Esophagus muscularis mucosa (tissue), 4 donors: ENCODE data around the gene ETAA1. TPM values are rescaled to one million over a fixed set of nuclear protein-coding genes. Genes with fewer than 3 reads are reported as not detected.
A peak's percentile ranks its signal among the peaks of the same experiment; 100 is the strongest.

Source experiments
- DNase-seq: peaks from one replicate; pipeline ENCODE4 v3.0.0-alpha.2; 2017; ENCODE audit errors: extremely low spot score
- H3K27ac ChIP-seq, 4 donors: fragments of 200-600 bp; sonication (generic); replicated peaks in 1 of 4; 1 replicate in 3 of 4; 2 replicates in 1 of 4; pipeline ENCODE4 v1.5.1; 2016 to 2019; ENCODE audit warnings: mild to moderate bottlenecking in 1 of 4
- H3K27me3 ChIP-seq, 4 donors: fragments of 200-600 bp; sonication (generic); one replicate each; pipeline versions ENCODE4 v1.5.1 to v1.6.0; 2016 to 2019
- H3K36me3 ChIP-seq, 4 donors: fragments of 200-600 bp; sonication (generic); one replicate each; pipeline ENCODE4 v1.5.1; 2016 to 2019
- H3K4me1 ChIP-seq, 4 donors: fragments of 200-600 bp; sonication (generic); one replicate each; pipeline ENCODE4 v1.5.1; 2016 to 2019
- H3K4me3 ChIP-seq, 4 donors: fragments of 200-600 bp; sonication (generic); 1 replicate in 2 of 4; 2 replicates in 2 of 4; pipeline ENCODE4 v1.5.1; 2016 to 2019; ENCODE audit warnings: mild to moderate bottlenecking in 4 of 4, moderate library complexity in 1 of 4
- H3K9me3 ChIP-seq, 4 donors: fragments of 200-600 bp; sonication (generic); 1 replicate in 3 of 4; 2 replicates in 1 of 4; pipeline ENCODE4 v1.5.1; 2016 to 2019
- EP300 ChIP-seq: sonication (generic); formaldehyde crosslinking; IDR thresholded peaks from one replicate; pipeline ENCODE4 v1.6.1; 2017; ENCODE audit warnings: antibody characterized with exemption
- POLR2A ChIP-seq: fragments of 450-650 bp; IDR thresholded peaks from one replicate; pipeline ENCODE4 v1.6.1; 2017; ENCODE audit warnings: antibody characterized with exemption, moderate library complexity, mild to moderate bottlenecking, low read depth
- POLR2AphosphoS5 ChIP-seq, 2 donors: sonication (generic); formaldehyde crosslinking; IDR thresholded peaks; one replicate each; pipeline ENCODE4 v1.6.1; 2017; ENCODE audit warnings: antibody characterized with exemption in 2 of 2
- WGBS: methylation state at CpG from one replicate; pipeline ENCODE4 v1.1.5; 2018; 5-methylcytosine and 5-hydroxymethylcytosine counted together
- intact Hi-C: fragments of 100-400 bp; cut with DNase I; formaldehyde crosslinking; loops from one replicate; pipeline ENCODE4 v1.15.1; 2023
- total RNA-seq, 4 donors: library from RNA; depleted of rRNA; stranded (reverse); fragments of >200 nt; gene quantifications; one replicate each; pipeline versions ENCODE4 v1.1.0 to v1.2.1, GENCODE V29; 2016
- TF ChIP-seq, protein P1 (sequence below), 3 experiments: fragments of 200-600 bp in 2 of 3; fragments of 450-650 bp in 1 of 3; sonication (generic) in 2 of 3; IDR thresholded peaks; one replicate each; pipeline ENCODE4 v1.5.1; 2017 to 2019; ENCODE audit warnings: antibody characterized with exemption in 3 of 3, mild to moderate bottlenecking in 2 of 3, moderate library complexity in 1 of 3

The ETAA1 gene
- total RNA-seq, 4 donors from 2014 or later, result 10.4 to 19.5 (median 14.2) TPM

GRCh38 chr2:67389788-67390187 is 7.3 kb upstream of the ETAA1 start:
- H3K4me1 ChIP-seq, result peaks cover 0 to 26% (median 22%) of the 10 kb centered on the region in 4 donors
- no peak for DNase-seq
- intact Hi-C loops, result loop anchor here (5.0 to 10.0 kb wide), 2 partner anchors 255 to 962 kb away; no protein-coding TSS in a partner anchor
- H3K4me3 ChIP-seq, result no peak overlapping the region
- H3K27me3 ChIP-seq, result no peaks in the 10 kb centered on the region
- H3K36me3 ChIP-seq, result no peaks in the 10 kb centered on the region
- no peaks in the 10 kb centered on the region for H3K9me3 ChIP-seq
- H3K27ac ChIP-seq, result peak overlapping the region; percentile 48 to 67 (median 64)
- TF ChIP-seq POLR2A (no peak), POLR2AphosphoS5 (IDR thresholded peaks at IDR 0.05) (no peak), EP300 (no peak)

DNA sequence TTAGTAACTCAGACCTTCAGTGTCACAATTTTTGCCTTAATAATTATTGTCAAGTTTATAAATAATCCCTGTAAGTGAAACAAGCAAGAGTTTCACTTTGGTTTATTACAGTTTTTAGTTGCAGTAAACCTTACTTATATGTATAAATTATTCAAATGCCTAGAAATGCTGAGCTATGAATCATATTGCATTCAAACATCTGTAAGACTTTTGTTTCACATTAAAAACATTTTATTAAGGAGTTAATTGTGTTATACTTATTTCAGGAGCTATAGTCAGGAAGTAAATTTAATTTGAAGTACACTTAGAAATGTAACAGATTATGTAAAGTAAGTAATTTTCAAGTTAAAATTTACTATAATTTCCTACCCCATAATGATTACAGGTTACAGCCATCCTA is 3.9 kb upstream of the ETAA1 start:
- intact Hi-C loops, result loop anchor here (10.0 kb wide), 1 partner anchor 252 kb away; no protein-coding TSS in a partner anchor
- peaks cover under 1 to 32% (median 27%) of the 10 kb centered on the region in 4 donors for H3K4me1 ChIP-seq
- H3K9me3 ChIP-seq, result no peaks in the 10 kb centered on the region
- H3K27ac ChIP-seq, result no peak overlapping the region
- H3K4me3 ChIP-seq, result no peak overlapping the region
- TF ChIP-seq EP300, result no peak
- no peak for DNase-seq
- H3K27me3 ChIP-seq, result no peaks in the 10 kb centered on the region
- no peaks in the 10 kb centered on the region for H3K36me3 ChIP-seq

DNA sequence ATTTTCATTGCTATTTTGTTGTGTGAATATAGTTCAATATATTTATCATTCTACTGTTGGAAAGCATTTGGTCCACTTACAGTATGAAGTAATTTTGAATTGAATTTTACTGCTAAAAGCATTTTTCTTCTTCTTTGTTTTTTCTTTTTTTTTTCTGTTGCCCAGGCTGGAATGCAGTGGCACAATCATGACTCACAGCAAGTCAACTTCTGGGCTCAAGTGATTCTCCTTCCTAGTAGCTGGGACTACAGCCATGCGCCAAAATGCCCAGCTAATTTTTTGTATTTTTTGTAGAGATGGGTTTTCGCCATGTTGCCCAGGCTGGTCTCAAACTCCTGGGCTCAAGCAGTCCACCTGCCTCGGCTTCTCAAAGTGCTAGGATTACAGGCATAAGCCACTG is 2.4 kb upstream of the ETAA1 start:
- Histone ChIP-seq H3K4me1 (peaks cover 4 to 29% (median 22%) of the 10 kb centered on the region in 4 donors), H3K27me3 (no peaks in the 10 kb centered on the region), H3K36me3 (no peaks in the 10 kb centered on the region), H3K27ac (no peak overlapping the region), H3K9me3 (no peaks in the 10 kb centered on the region), H3K4me3 (no peak overlapping the region)
- DNase-seq, result no peak
- 91% methylated on average over 3 of the region's 3 CpGs for WGBS
- intact Hi-C loops, result loop anchor here (5.0 to 10.0 kb wide), 2 partner anchors 250 to 817 kb away; no protein-coding TSS in a partner anchor
- TF ChIP-seq POLR2AphosphoS5 (IDR thresholded peaks at IDR 0.05) (no peak), EP300 (no peak), POLR2A (no peak)
- TF ChIP-seq, protein P1, sequence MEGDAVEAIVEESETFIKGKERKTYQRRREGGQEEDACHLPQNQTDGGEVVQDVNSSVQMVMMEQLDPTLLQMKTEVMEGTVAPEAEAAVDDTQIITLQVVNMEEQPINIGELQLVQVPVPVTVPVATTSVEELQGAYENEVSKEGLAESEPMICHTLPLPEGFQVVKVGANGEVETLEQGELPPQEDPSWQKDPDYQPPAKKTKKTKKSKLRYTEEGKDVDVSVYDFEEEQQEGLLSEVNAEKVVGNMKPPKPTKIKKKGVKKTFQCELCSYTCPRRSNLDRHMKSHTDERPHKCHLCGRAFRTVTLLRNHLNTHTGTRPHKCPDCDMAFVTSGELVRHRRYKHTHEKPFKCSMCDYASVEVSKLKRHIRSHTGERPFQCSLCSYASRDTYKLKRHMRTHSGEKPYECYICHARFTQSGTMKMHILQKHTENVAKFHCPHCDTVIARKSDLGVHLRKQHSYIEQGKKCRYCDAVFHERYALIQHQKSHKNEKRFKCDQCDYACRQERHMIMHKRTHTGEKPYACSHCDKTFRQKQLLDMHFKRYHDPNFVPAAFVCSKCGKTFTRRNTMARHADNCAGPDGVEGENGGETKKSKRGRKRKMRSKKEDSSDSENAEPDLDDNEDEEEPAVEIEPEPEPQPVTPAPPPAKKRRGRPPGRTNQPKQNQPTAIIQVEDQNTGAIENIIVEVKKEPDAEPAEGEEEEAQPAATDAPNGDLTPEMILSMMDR (IDR thresholded peaks at IDR 0.05), result no peak

DNA sequence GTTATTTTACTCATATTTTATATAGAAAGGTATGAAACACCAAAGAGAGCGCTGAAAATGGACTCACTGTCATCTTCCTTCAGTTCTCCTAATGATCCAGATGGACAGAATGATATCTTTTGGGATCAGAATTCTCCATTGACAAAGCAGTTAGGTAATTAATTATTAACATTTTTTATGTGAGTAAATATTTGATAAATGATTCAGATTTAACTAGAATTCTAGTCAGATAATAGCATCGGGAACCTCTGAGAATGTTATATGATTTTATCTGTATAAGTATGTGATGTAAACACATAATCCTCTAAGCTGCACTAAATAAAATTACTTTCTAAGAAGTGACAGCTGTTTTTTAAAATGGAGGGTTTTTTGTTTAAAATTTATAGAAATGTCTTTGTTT is 2.0 kb downstream of the ETAA1 start:
- Histone ChIP-seq H3K36me3 (peaks cover 0 to 16% (median 9%) of the 10 kb centered on the region in 4 donors), H3K27ac (no peak overlapping the region), H3K4me1 (peaks cover 7 to 38% (median 32%) of the 10 kb centered on the region in 4 donors), H3K4me3 (no peak overlapping the region), H3K9me3 (no peaks in the 10 kb centered on the region), H3K27me3 (no peaks in the 10 kb centered on the region)
- TF ChIP-seq POLR2AphosphoS5 (IDR thresholded peaks at IDR 0.05), result no peak
- no peak for TF ChIP-seq EP300
- no peak for TF ChIP-seq POLR2A
- TF ChIP-seq, protein P1 (IDR thresholded peaks at IDR 0.05), result no peak
- DNase-seq, result no peak
- 88% methylated on average over 2 of the region's 2 CpGs for WGBS
- intact Hi-C loops, result loop anchor here (5.0 to 10.0 kb wide), 2 partner anchors 246 to 822 kb away; no protein-coding TSS in a partner anchor

DNA sequence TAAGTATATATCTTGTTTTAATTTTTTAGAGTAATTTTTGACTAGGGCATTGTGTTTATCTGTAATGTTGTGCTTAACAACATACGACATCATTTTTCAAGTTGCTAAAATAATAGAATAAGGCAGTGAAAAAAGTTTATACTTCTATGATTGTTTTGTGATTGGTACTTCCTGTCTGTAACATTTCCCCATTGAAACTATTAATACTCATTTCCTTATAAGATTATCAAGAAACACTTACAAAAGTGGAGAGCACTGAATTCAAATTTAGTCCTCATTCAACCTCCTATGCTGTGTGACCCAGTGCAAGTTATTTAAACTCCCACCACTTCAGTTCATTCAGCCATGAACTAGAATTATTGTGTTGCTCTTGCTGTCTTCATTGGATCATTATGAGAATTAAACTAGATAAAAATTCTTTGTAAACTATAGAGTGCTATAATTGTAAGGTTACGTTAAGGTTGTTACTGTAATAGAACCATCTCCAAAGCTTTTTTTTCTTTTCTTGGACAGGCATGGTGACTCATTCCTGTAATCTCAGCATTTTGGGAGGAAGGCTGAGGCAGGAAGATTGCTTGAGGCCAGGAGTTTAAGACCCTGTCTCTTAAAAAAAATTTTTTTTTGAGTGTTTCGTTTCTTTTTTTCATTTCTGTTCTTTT is 2.8 kb downstream of the ETAA1 start:
- no peak overlapping the region for H3K4me3 ChIP-seq
- H3K4me1 ChIP-seq, result peaks cover 7 to 38% (median 32%) of the 10 kb centered on the region in 4 donors
- no peak for DNase-seq
- no peaks in the 10 kb centered on the region for H3K27me3 ChIP-seq
- intact Hi-C loops, result loop anchor here (5.0 to 10.0 kb wide), 2 partner anchors 245 to 823 kb away; no protein-coding TSS in a partner anchor
- 58% methylated on average over 3 of the region's 3 CpGs for WGBS
- peaks cover 0 to 24% (median 13%) of the 10 kb centered on the region in 4 donors for H3K36me3 ChIP-seq
- no peaks in the 10 kb centered on the region for H3K9me3 ChIP-seq
- no peak overlapping the region for H3K27ac ChIP-seq
- TF ChIP-seq POLR2A, result no peak
- TF ChIP-seq, protein P1 (IDR thresholded peaks at IDR 0.05), result no peak
- TF ChIP-seq EP300, result no peak
- no peak for TF ChIP-seq POLR2AphosphoS5 (IDR thresholded peaks at IDR 0.05)
